HepG2 (cell line): ENCODE results near the gene MTCH2. TPM values are rescaled to one million over a fixed set of nuclear protein-coding genes. Genes with fewer than 3 reads are reported as not detected.

Source experiments
- AHR ChIP-seq: IDR thresholded peaks from 2 replicates; pipeline ENCODE4 v1.6.1; 2018; ENCODE audit warnings: missing genetic modification reagents, missing compliant biosample characterization
- CREB1 ChIP-seq, 2 experiments: fragments of 450-650 bp in 1 of 2; IDR thresholded peaks; 2 replicates each; pipeline ENCODE4 v1.6.1; 2016 to 2017; ENCODE audit warnings: control low read depth in 1 of 2, mild to moderate bottlenecking in 1 of 2, missing compliant biosample characterization in 1 of 2, missing genetic modification characterization in 1 of 2
- ETV5 ChIP-seq: IDR thresholded peaks from 2 replicates; pipeline ENCODE4 v1.6.1; 2018; ENCODE audit warnings: missing biosample characterization, missing genetic modification reagents, inconsistent platforms, borderline replicate concordance
- FOSL1 ChIP-seq: sonication (generic); formaldehyde crosslinking; IDR thresholded peaks from 2 replicates; pipeline ENCODE4 v1.9.0; 2021; ENCODE audit warnings: missing genetic modification reagents, borderline replicate concordance
- GLI4 ChIP-seq: sonication (generic); formaldehyde crosslinking; IDR thresholded peaks from 2 replicates; pipeline ENCODE4 v1.5.1; 2020; ENCODE audit warnings: missing genetic modification reagents, mild to moderate bottlenecking, moderate library complexity, borderline replicate concordance
- HHEX ChIP-seq: IDR thresholded peaks from 2 replicates; pipeline ENCODE4 v1.6.1; 2016; ENCODE audit warnings: control low read depth
- ISX ChIP-seq: sonication (generic); formaldehyde crosslinking; conservative IDR thresholded peaks from 2 replicates; pipeline ENCODE4 v1.5.0; 2020; ENCODE audit warnings: missing genetic modification reagents
- JUND ChIP-seq: sonication (generic); formaldehyde crosslinking; IDR thresholded peaks from 2 replicates; pipeline ENCODE4 v1.8.0; 2022; ENCODE audit warnings: mild to moderate bottlenecking, missing genetic modification reagents
- PHB2 ChIP-seq: fragments of 450-650 bp; IDR thresholded peaks from 2 replicates; pipeline ENCODE4 v1.6.1; 2018; ENCODE audit not compliant: partially characterized antibody
- REXO4 ChIP-seq: sonication (generic); formaldehyde crosslinking; IDR thresholded peaks from 2 replicates; pipeline ENCODE4 v1.8.0; 2022; ENCODE audit warnings: missing genetic modification reagents, mild to moderate bottlenecking, borderline replicate concordance
- SRSF9 ChIP-seq: fragments of 200-400 bp; formaldehyde crosslinking; IDR thresholded peaks from 2 replicates; pipeline ENCODE4 v1.6.1; 2018; ENCODE audit warnings: borderline replicate concordance, mild to moderate bottlenecking, low read depth, low read length; ENCODE audit not compliant: insufficient read depth, poor library complexity, severe bottlenecking
- TAF15 ChIP-seq: fragments of 200-400 bp; formaldehyde crosslinking; IDR thresholded peaks from one replicate; pipeline ENCODE4 v1.6.1; 2018; ENCODE audit warnings: mild to moderate bottlenecking, low read depth, low read length; ENCODE audit not compliant: poor library complexity, severe bottlenecking
- TEAD3 ChIP-seq: optimal IDR thresholded peaks from 2 replicates; pipeline ENCODE3; 2016; ENCODE audit warnings: borderline replicate concordance
- YEATS4 ChIP-seq: sonication (generic); formaldehyde crosslinking; IDR thresholded peaks from 2 replicates; pipeline ENCODE4 v1.4.0; 2020; ENCODE audit warnings: missing genetic modification reagents, borderline replicate concordance
- ZBTB1 ChIP-seq: sonication (generic); formaldehyde crosslinking; IDR thresholded peaks from 2 replicates; pipeline ENCODE4 v1.4.0; 2020; ENCODE audit warnings: missing genetic modification reagents, borderline replicate concordance
- ZNF20 ChIP-seq: sonication (generic); formaldehyde crosslinking; IDR thresholded peaks from 2 replicates; pipeline ENCODE4 v1.4.0; 2020; ENCODE audit warnings: mild to moderate bottlenecking, moderate library complexity, missing genetic modification reagents
- ZNF430 ChIP-seq: sonication (generic); formaldehyde crosslinking; IDR thresholded peaks from 2 replicates; pipeline ENCODE4 v1.9.0; 2021; ENCODE audit warnings: mild to moderate bottlenecking, missing genetic modification reagents
- ZNF558 ChIP-seq: sonication (generic); formaldehyde crosslinking; IDR thresholded peaks from 2 replicates; pipeline ENCODE4 v1.9.0; 2022; ENCODE audit warnings: mild to moderate bottlenecking, missing genetic modification reagents, borderline replicate concordance
- ZSCAN9 ChIP-seq: IDR thresholded peaks from 2 replicates; pipeline ENCODE4 v1.6.1; 2016; ENCODE audit warnings: borderline replicate concordance
- polyA plus RNA-seq, 8 experiments: library from polyadenylated mRNA; depleted of rRNA in 3 of 8; stranded (reverse) in 7 of 8; unstranded in 1 of 8; fragments of >200 nt; fragmentation: Illumina TruSeq in 4 of 8; extraction: Trizol in 4 of 8; gene quantifications; 2 replicates each; pipeline versions ENCODE4 v1.2.1 to v1.2.3, GENCODE V29; 2011 to 2016; ENCODE audit warnings: low read depth in 4 of 8, missing spikeins in 1 of 8, mixed read lengths in 1 of 8; ENCODE audit not compliant: insufficient read depth in 1 of 8
- total RNA-seq, 5 experiments: library from RNA; depleted of rRNA; stranded (reverse); fragments of >200 nt; fragmentation: Illumina TruSeq; extraction: Trizol; gene quantifications; 2 replicates each; pipeline ENCODE4 v1.2.3, GENCODE V29; 2016; ENCODE audit warnings: low read depth in 1 of 5
- TF ChIP-seq, protein P1 (sequence below): sonication (generic); IDR thresholded peaks from 2 replicates; pipeline ENCODE4 v1.6.1; 2016; ENCODE audit warnings: low read depth, borderline replicate concordance
- TF ChIP-seq, protein P2 (sequence below): sonication (generic); formaldehyde crosslinking; IDR thresholded peaks from 2 replicates; pipeline ENCODE4 v1.5.0; 2020; ENCODE audit warnings: missing genetic modification reagents
- TF ChIP-seq, protein P3 (sequence below): sonication (generic); formaldehyde crosslinking; IDR thresholded peaks from 2 replicates; pipeline ENCODE4 v1.8.0; 2022; ENCODE audit warnings: missing genetic modification reagents, mild to moderate bottlenecking, moderate library complexity, borderline replicate concordance
- TF ChIP-seq, protein P4 (sequence below): sonication (generic); formaldehyde crosslinking; IDR thresholded peaks from 2 replicates; pipeline ENCODE4 v1.5.0; 2020; ENCODE audit warnings: missing genetic modification reagents

MTCH2 gene
- total and polyA plus RNA-seq, 2 of the 13 experiments (the other 11 are each of a cell fraction or from before 2014, with no cell fraction given): 112 to 272 TPM

DNA sequence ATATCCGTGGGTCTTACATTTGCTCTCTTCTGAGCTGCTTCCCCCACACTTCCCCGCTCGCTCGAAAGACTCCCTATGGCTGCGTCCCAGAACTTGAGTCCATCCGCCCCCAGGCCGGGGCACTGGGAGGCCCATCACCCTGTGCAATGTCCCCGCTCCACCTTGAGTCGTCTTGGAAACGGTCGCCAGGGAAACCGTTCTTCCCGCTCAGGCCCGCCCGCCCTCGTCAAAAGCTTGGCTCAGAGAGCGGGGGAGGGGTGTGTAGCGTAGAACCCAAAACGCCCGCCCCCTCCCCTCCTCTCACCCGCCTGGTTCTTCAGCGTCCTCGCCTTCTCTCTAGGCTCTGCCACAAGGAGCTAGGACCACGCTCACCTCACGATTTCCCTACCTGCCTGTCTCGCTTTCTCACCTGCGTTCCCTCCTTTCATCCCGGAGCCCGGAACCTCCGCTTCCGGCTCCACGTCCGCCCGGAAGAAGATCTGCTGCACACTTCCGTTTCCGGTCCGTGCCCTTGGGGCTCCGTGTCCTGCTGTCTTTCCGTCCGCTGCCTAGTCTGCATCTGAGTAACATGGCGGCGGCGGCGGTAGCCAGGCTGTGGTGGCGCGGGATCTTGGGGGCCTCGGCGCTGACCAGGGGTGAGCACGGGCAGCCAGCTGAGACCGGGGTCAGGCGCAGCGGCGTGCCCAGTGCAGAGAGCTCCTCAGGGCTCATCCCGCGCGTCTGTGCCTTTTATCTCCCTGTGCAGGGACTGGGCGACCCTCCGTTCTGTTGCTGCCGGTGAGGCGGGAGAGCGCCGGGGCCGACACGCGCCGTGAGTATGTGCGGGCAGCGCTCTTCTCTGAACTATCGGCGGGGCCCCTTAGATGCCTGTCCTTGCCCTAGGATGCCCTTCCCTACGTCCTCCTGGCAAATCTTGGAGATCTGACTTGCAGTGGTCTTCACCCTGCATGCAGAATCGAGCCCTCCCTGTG lies 63.5 kb downstream of the MTCH2 start, which contains the start of the genes KBTBD4 and NDUFS3 (continued):
- TF ChIP-seq, protein P1, sequence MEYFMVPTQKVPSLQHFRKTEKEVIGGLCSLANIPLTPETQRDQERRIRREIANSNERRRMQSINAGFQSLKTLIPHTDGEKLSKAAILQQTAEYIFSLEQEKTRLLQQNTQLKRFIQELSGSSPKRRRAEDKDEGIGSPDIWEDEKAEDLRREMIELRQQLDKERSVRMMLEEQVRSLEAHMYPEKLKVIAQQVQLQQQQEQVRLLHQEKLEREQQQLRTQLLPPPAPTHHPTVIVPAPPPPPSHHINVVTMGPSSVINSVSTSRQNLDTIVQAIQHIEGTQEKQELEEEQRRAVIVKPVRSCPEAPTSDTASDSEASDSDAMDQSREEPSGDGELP: peak; percentile 52; the same call in 1 of the 2 replicates
- no peak for TF ChIP-seq PHB2
- TF ChIP-seq, protein P2, sequence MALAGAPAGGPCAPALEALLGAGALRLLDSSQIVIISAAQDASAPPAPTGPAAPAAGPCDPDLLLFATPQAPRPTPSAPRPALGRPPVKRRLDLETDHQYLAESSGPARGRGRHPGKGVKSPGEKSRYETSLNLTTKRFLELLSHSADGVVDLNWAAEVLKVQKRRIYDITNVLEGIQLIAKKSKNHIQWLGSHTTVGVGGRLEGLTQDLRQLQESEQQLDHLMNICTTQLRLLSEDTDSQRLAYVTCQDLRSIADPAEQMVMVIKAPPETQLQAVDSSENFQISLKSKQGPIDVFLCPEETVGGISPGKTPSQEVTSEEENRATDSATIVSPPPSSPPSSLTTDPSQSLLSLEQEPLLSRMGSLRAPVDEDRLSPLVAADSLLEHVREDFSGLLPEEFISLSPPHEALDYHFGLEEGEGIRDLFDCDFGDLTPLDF (CRISPR knock-in tag): peak; percentile 73; the same call in 1 of the 2 replicates
- peak; percentile 91 for TF ChIP-seq ZSCAN9 (CRISPR knock-in tag)
- peak; percentile 72; the same call in 1 of the 2 replicates for TF ChIP-seq ZBTB1 (CRISPR knock-in tag)
- TF ChIP-seq YEATS4 (CRISPR knock-in tag): peak; percentile 96
- 0 out of 2 replicates have a peak, but pooled peaks have one; percentile 32 for TF ChIP-seq FOSL1 (CRISPR knock-in tag)
- peak; percentile 95 for TF ChIP-seq ETV5
- TF ChIP-seq HHEX (CRISPR knock-in tag): no peak
- TF ChIP-seq ZNF558: no peak; the same call in 1 of the 2 replicates
- no peak; the same call in 1 of the 2 replicates for TF ChIP-seq JUND
- TF ChIP-seq AHR (CRISPR knock-in tag): peak; percentile 85; the same call in 1 of the 2 replicates
- TF ChIP-seq, protein P3, sequence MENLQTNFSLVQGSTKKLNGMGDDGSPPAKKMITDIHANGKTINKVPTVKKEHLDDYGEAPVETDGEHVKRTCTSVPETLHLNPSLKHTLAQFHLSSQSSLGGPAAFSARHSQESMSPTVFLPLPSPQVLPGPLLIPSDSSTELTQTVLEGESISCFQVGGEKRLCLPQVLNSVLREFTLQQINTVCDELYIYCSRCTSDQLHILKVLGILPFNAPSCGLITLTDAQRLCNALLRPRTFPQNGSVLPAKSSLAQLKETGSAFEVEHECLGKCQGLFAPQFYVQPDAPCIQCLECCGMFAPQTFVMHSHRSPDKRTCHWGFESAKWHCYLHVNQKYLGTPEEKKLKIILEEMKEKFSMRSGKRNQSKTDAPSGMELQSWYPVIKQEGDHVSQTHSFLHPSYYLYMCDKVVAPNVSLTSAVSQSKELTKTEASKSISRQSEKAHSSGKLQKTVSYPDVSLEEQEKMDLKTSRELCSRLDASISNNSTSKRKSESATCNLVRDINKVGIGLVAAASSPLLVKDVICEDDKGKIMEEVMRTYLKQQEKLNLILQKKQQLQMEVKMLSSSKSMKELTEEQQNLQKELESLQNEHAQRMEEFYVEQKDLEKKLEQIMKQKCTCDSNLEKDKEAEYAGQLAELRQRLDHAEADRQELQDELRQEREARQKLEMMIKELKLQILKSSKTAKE (CRISPR knock-in tag): peak; percentile 47; the same call in 1 of the 2 replicates
- peak; percentile 75; the same call in 1 of the 2 replicates for TF ChIP-seq ISX (CRISPR knock-in tag)
- TF ChIP-seq CREB1 (IDR thresholded peaks at IDR 0.05): peak; percentile 64
- peak; percentile 78 for TF ChIP-seq CREB1 (CRISPR knock-in tag; IDR thresholded peaks at IDR 0.05)
- TF ChIP-seq ZNF20 (CRISPR knock-in tag): no peak
- peak; percentile 65; the same call in 1 of the 2 replicates for TF ChIP-seq GLI4 (CRISPR knock-in tag)
- TF ChIP-seq TEAD3 (CRISPR knock-in tag): peak; percentile 69
- TF ChIP-seq ZNF430: peak; percentile 89
- TF ChIP-seq SRSF9: no peak
- TF ChIP-seq, protein P4, sequence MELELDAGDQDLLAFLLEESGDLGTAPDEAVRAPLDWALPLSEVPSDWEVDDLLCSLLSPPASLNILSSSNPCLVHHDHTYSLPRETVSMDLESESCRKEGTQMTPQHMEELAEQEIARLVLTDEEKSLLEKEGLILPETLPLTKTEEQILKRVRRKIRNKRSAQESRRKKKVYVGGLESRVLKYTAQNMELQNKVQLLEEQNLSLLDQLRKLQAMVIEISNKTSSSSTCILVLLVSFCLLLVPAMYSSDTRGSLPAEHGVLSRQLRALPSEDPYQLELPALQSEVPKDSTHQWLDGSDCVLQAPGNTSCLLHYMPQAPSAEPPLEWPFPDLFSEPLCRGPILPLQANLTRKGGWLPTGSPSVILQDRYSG: 0 out of 2 replicates have a peak, but pooled peaks have one; percentile 80
- TF ChIP-seq TAF15: no peak
- peak; percentile 62; the same call in 1 of the 2 replicates for TF ChIP-seq REXO4 (CRISPR knock-in tag)
